ENCODE results near the gene FTCD.
"Not testable (repeated sequence)": the region's sequence is repeated elsewhere in the genome, so short reads cannot be mapped to it uniquely, and the experiment has no call there.

FTCD gene

DNA sequence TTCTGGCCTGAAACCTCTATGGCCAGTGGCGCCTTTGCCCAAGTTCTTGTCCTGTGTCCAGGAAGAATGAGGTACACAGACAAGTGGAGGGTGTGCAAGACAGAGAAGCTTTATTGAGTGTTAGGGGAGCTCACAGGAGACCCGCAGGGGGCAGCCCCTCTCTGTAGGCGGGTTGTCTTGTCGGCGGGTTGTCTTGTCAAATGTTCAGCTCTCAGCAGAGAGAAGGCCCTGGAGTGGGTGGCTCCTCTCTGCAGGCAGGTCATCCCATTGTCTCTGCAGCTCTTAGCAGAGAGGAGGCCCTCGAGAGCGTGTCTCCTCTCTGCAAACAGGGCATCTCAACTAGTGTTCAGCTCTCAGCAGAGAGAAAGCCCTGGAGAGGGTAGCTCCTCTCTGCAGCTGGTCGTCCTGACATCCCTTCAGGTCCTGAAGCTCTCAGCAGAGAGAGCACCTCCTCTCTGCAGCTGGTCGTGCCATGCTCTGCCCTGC is 46.5 kb downstream of the FTCD start:
- DNase-seq, result no peak

DNA sequence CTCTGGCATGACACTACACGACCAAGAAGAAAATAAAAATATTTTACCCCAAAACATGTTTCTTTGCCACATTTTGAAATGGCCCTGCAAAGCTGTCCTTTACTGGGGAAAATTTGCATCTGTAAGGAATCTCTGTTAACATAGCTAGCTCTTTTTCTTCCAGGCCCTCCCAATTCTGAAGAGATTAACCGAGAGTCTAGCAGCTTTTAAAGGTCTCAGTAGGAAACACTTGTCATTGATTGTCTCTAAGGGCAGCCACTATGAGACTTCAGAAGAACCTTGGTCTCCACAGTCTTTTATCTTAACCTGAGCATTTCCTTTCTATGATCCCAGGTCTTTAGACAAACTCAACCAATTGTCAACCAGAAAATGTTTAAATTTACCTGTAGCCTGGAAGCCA is 48.0 kb downstream of the FTCD start:
- DNase-seq, result not testable (repeated sequence)

- DNase-seq, result no peak
Observed at GRCh38 chr21:46104104-46104503, 51.3 kb downstream of the FTCD start.

GRCh38 chr21:46100906-46101305 is 54.5 kb downstream of the FTCD start:
- no peak for DNase-seq

DNA sequence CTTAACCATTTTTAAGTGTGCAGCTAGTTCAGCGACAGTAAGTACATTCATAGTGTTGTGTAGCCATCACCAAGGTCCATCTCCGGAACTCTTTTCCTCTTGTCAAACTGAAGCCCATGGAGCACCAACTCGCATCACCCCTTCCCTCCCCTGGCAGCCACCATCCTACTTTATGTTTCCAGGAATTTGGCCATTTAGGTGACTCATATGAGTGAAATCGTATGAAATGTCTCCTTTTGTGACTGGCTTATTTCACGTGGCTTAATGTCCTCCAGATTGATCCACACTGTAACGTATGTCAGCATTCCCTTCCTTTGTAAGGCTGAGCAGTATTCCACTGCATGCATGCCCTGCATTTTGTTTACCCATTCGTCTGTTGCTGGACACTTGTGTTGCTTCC is 55.0 kb downstream of the FTCD start:
- DNase-seq, result no peak

GRCh38 chr21:46100020-46100419 is 55.4 kb downstream of the FTCD start:
- DNase-seq, result no peak

DNA sequence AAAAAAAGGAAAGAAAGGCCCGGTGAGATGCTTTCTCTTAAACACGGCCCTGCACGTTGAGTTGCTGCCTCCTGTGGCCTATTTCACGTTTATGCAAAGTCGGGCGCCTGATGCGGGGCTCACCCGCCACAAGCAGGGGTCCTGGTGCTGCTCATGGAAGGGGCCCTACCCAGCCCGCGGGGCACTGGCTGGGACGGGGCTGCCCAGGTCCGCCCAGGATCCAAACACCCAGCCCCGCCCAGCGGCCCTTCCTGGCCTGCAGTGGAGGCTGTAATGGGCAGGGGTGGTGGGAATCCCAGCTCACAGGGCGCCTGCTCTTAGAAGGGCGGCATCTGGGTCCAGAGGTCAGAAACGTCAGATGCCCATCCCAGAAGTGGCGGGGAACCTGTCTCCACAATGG is 55.9 kb downstream of the FTCD start:
- no peak for DNase-seq

DNA sequence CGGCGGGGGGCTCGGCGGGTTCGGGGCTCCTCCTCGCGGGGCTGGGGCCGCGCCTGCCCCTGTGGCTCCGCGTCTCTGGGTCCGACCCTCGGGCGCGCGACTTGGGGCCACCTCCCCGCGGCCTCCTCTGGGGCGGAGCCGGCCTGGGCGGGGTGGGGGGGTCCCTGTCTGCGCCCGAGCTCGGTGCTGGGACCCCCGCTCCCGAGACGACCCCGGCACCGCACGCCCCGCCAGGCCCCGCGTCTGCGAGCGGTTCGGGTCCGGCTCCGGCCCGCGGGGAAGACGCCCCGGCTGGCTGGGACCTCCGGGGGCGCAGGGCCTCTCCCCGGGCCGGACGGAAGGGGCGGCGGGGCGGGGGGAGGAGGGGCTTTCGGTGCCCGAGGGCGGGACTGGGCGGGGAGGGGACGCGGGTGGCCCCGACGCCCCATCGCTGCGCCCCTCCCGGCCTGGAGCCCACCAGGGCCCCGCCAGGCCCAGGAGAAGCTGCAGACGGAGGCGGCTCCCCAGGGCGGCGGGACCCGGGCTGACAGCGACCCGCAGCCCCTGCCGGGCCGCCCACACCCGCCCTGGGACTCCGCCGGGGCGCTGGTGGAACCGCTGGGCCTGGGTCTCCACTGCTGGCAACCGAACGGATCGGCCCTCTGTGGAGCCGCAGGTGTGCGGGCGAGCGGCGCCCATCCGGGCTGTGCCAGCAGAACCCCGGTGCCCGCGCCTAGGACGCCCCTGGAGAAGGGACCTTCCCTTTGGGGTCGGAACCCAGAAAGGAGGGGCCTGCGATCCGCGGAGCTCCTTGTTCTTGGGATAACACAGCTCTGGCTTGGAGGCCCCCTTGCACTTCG is 56.9 kb downstream of the FTCD start:
- no peak for DNase-seq

DNA sequence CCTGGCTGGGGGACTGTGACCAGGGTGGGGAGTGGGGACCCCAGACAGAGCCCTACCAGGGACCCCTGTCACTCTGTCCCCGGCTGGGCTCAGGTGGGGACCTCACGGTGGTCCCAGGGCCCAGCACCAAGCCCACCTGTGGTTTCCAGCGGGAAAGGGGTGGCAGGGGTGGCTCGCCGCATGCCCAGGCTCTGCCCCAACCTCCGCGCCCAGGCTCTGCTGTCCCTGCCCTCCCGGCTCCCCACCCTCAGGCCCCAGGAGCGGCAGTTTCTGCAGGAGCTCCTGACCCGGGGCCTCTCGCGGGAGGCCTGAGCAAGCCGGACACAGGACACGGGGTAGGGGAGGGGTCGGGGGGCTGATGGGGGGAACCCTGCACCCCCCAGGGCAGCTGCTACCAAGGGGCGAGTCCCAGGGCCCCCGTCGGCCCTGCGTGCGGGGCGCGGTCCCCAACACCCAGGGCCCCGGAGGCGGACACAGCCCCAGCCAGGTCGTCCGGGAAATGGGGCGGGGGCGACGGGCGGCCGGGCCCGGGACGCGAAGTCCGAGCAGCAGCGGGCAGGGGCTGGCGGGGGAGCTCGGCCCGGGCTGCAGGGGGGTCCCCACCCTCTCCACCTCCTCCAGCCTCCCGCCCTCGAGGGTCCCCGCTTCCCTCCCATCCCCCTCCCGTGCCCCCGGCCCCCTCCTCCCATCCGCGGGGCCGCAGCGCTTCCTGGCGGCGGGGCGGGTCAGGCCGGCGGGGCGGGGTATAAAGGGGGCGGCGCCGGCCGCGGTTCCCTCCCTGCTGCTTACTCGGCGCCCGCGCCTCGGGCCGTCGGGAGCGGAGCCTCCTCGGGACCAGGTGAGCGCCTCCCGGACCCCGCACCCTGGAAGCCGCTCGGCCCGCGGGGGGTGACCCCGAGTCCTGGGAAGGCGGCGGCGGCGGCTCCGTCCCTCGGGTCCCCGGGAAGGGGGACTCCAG is 57.8 kb downstream of the FTCD start, which contains the start of gene COL6A2:
COL6A2 (plus strand) TSS at position 777 of the 958 bp plus-strand sequence.
- no peak for DNase-seq

GRCh38 chr21:46096596-46097335 is 58.6 kb downstream of the FTCD start:
- DNase-seq, result no peak

- DNase-seq, result no peak
Observed at GRCh38 chr21:46095814-46096595, 59.4 kb downstream of the FTCD start.

DNA sequence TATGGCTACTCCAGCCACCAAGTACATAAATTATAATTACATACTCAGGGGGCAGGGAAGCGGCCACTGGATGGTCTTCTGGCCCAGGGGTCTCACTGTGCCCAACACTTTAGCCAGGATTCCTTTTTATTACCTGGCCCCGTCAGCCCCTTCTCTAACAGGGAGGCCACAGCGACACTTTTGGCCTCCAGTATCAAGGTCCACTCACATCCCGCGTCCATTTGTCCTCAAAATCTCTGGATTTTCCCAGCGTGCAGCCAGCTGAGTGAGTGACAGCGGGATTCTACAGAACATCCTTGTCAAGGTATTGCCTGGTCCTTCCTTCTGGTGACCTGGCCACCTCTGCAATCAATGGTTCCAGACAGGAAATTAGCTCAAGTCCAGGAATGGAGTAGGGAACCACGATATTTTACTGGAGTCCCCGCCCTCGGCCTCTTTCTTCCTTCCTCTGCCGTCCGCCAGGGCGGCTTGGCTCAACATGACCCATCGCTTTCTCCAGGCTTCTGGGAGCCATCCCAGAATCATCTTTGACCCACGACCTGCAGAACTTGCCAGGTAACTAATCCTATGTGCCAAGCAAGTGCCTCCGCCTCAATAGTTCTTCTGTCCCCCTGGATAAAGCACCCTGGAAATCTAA is 60.2 kb downstream of the FTCD start:
- no peak for DNase-seq

DNA sequence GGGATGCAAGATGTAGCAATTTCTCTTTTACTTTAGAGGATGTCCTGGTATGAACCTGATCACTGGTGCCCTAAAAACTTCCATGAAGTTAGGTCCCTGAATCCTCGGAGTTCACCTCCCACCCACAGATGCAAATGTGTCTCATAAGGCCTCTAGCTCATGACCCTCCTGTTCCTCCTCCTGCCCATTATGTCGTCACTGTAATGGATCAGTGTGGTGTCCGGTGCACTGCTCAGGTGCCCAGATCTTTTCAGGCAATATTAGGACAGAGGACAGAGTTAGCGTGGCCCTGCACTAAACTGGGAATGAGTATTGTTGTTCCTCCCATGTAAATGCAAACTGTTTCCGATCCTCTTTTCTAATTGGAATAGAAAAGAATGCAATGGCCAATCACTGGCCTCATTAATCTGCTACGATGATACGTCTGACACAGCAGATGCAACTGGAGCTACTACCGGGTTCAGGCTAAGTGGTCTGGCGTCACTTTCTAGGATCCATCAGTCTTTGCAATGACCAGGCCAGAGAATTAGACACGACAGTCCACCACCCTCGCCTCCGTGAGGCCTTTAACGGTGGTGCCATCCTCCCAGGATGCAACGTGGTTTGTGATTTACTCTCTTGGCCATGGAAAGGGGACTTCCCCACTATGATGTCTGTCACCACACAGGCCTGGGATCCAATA is 60.8 kb downstream of the FTCD start:
- no peak for DNase-seq

GRCh38 chr21:46093668-46094400 is 61.5 kb downstream of the FTCD start:
- no peak for DNase-seq

DNA sequence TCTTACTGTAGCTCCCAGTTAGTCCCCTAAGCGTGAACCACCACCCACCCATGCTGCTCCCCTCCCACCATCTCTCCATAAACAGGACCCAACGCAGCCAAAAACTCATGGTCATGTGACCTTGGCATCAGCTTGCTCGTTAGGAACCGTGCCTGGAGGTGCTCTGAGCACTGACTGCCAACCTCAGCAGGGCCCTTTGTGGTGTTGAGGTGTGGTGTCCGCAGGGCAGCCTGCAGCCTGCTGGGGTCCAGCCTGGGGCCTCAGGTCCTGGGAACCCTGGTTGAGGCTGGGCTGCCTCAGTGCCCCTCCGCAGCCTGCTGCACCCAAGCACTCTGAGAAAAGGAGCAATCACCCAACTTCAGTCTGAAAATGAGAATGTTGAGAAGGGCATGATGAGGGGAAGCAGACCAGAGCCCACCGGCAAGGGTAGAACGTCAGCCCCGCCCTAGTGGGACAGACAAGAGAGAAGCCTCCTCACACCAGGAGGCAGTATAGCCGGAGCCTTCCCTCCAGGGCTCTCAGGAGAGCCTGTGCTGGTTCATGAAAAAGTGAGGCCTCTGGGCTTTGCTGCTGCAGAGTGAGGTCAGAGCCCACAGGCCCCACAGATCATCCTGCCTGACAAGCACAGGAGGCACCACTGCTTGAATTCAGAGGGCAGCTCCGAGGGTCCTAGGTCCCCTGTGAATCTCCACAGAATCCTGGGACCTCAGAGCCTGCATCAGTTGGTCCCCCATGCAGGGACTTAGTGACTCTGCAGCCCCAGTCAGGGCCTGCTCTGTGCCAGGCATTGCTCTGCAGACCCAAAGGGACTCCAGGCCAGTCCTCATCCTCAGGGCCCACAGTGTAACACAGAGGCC is 62.3 kb downstream of the FTCD start:
- no peak for DNase-seq

DNA sequence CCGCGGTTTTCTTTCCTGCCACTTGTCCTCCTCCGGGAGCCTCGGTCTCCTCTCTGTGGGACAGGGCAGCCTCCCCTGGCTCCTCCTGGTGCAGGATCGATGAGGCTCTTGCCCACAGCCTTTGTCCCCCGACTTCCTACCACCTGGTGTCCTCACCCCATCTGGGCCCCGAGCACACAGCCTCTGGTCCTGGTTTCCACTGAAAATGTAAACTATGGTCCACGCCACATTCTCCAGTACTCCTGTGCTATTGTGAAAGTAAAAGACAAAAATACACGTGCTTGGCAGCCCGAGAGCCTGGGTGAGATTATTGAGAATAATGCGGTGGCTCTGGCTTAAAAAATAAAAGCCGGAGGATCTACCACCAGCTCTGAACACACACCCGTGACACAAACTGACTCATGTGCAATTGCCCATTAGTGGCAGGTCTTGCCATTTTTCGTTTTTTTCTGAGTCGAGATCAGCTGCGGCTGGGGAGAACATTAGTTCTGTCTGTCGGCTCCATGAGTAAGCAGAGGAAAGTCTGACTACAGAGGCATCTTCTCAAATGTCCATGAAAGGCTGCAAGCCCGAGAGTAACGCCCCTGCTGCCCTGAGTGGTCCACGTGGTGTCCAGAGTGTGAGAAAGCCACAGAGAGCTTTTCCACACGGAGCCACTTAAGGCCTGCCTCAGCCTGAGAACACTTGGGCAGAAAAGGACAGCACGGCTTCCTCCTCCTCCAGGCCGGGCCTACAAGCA is 63.2 kb downstream of the FTCD start:
- no peak for DNase-seq

DNA sequence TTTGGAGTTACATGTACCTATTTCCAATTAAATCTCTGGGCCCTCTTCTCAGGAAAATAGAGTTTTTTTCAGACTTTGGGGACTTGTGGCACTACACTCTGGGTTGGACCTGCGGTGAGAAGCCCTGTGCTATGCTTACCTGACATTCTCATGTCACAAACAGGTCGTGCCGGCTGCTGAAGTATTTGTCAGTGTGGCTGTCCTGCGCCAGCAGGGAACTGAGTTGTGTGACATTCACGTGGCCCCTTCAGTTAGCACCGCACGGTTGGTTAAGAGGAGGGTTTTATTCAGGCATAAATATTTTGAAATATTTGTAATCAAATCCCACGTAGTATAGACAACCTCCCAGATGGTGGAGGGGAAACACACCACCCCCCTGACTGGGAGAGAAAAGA is 63.8 kb downstream of the FTCD start:
- no peak for DNase-seq

- DNase-seq, result no peak
Observed at GRCh38 chr21:46091118-46091517, 64.3 kb downstream of the FTCD start.
